GM18867 (cell line): Measurements from ENCODE around the gene OPN3.
A peak's percentile ranks its signal among the peaks of the same experiment; 100 is the strongest.
"Not testable (repeated sequence)": the region's sequence is repeated elsewhere in the genome, so short reads cannot be mapped to it uniquely, and the experiment has no call there.

ENCODE experiments used
- ATAC-seq: cut with Tn5 transposase; IDR thresholded peaks from one replicate; pipeline ENCODE4 v1.9.1; 2021; ENCODE audit warnings: mild to moderate bottlenecking, moderate library complexity; ENCODE audit not compliant: unreplicated experiment

OPN3 gene

GRCh38 chr1:241640149-241640866, at the start of gene OPN3, which contains the start of gene CHML:
TSS of gene OPN3 (minus strand) at chr1:241640369. CDS start at chr1:241640254, 115 bp downstream.
TSS of gene CHML (minus strand) at chr1:241640369. CDS start at chr1:241635766, 4,603 bp downstream.
- ATAC-seq, result peak; percentile 88

GRCh38 chr1:241688940-241689368, 48.8 kb upstream of the OPN3 start:
- ATAC-seq, result no peak

- ATAC-seq, result no peak
Observed at GRCh38 chr1:241684108-241684507, 43.9 kb upstream of the OPN3 start.

GRCh38 chr1:241682921-241683320, 42.8 kb upstream of the OPN3 start:
- ATAC-seq, result no peak

- ATAC-seq, result not testable (repeated sequence)
Observed at GRCh38 chr1:241681861-241682448, 41.8 kb upstream of the OPN3 start.

- no peak for ATAC-seq
Observed at GRCh38 chr1:241679961-241680360, 39.8 kb upstream of the OPN3 start.

GRCh38 chr1:241679404-241679803, 39.2 kb upstream of the OPN3 start:
- ATAC-seq, result no peak

GRCh38 chr1:241678536-241678935, 38.4 kb upstream of the OPN3 start:
- no peak for ATAC-seq

GRCh38 chr1:241677201-241677600, 37.0 kb upstream of the OPN3 start:
- ATAC-seq, result peak; percentile 96

GRCh38 chr1:241675983-241676382, 35.8 kb upstream of the OPN3 start:
- ATAC-seq, result no peak

GRCh38 chr1:241674805-241675384, 34.7 kb upstream of the OPN3 start:
- no peak for ATAC-seq

- ATAC-seq, result no peak
Observed at GRCh38 chr1:241672301-241672700, 32.1 kb upstream of the OPN3 start.

GRCh38 chr1:241666419-241666818, 26.2 kb upstream of the OPN3 start:
- no peak for ATAC-seq

GRCh38 chr1:241660424-241660972, 20.3 kb upstream of the OPN3 start:
- ATAC-seq, result peak; percentile 65

GRCh38 chr1:241659016-241659415, 18.8 kb upstream of the OPN3 start:
- not testable (repeated sequence) for ATAC-seq

GRCh38 chr1:241658081-241658793, 18.1 kb upstream of the OPN3 start:
- no peak for ATAC-seq

- ATAC-seq, result no peak
Observed at GRCh38 chr1:241654641-241655040, 14.5 kb upstream of the OPN3 start.

- ATAC-seq, result no peak
Observed at GRCh38 chr1:241654019-241654418, 13.8 kb upstream of the OPN3 start.

GRCh38 chr1:241652012-241652411, 11.8 kb upstream of the OPN3 start, which contains the start of gene WDR64:
TSS of gene WDR64 (plus strand) at chr1:241652281. CDS start at chr1:241652485, 204 bp downstream.
- ATAC-seq, result no peak

- ATAC-seq, result no peak
Observed at GRCh38 chr1:241648159-241648558, 8.0 kb upstream of the OPN3 start.

- ATAC-seq, result no peak
Observed at GRCh38 chr1:241647658-241648057, 7.5 kb upstream of the OPN3 start.
